Gastrocnemius medialis (tissue), 4 donors: ENCODE data around the gene SYT6.

Experiments
- POLR2A ChIP-seq, 2 donors: fragments of 450-650 bp; IDR thresholded peaks; one replicate each; pipeline ENCODE4 v1.6.1; 2017; ENCODE audit warnings: antibody characterized with exemption in 2 of 2, mild to moderate bottlenecking in 2 of 2, moderate library complexity in 2 of 2
- TF ChIP-seq, protein P1 (sequence below), 5 experiments: fragments of 450-650 bp in 3 of 5; fragments of 200-600 bp in 2 of 5; sonication (generic) in 2 of 5; IDR thresholded peaks in 4 of 5; conservative IDR thresholded peaks in 1 of 5; 1 replicate in 4 of 5; 2 replicates in 1 of 5; pipeline ENCODE4 v1.5.1; 2016 to 2019; ENCODE audit warnings: antibody characterized with exemption in 5 of 5, mild to moderate bottlenecking in 3 of 5, moderate library complexity in 3 of 5

DNA sequence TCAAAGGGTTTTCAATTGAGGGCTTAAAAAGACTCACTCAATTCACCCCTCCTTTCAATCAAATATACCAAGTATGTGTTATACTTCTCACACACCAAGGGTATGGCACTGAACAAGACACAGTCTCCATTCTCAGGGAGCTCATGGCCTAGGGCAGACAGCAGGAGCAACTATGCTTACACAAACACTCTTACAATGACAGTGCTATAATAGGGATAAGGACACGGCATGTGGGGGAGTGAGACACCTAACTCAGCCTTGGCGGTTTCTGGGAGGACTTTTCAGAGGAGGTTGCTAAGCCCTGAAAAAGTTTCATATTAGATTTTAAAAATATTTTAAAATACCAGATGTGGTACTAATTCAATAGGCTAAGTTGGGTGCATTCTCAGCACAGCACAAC lies 22.7 kb upstream of the SYT6 start:
- TF ChIP-seq, protein P1, sequence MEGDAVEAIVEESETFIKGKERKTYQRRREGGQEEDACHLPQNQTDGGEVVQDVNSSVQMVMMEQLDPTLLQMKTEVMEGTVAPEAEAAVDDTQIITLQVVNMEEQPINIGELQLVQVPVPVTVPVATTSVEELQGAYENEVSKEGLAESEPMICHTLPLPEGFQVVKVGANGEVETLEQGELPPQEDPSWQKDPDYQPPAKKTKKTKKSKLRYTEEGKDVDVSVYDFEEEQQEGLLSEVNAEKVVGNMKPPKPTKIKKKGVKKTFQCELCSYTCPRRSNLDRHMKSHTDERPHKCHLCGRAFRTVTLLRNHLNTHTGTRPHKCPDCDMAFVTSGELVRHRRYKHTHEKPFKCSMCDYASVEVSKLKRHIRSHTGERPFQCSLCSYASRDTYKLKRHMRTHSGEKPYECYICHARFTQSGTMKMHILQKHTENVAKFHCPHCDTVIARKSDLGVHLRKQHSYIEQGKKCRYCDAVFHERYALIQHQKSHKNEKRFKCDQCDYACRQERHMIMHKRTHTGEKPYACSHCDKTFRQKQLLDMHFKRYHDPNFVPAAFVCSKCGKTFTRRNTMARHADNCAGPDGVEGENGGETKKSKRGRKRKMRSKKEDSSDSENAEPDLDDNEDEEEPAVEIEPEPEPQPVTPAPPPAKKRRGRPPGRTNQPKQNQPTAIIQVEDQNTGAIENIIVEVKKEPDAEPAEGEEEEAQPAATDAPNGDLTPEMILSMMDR (IDR thresholded peaks at IDR 0.05 in 4 of 5, conservative IDR thresholded peaks at IDR 0.05 in 1 of 5) = no peak
- no peak for TF ChIP-seq POLR2A (IDR thresholded peaks at IDR 0.05)
